T-helper 2 cell treated with Interferon-gamma antibody and Interleukin-4, amounts not matched to agents 5 μg/mL and 100 μg/mL, for 36 hours (primary cell): Measurements from ENCODE around the gene COA4.
A peak's percentile ranks its signal among the peaks of the same experiment; 100 is the strongest.
"Not testable (repeated sequence)": the region's sequence is repeated elsewhere in the genome, so short reads cannot be mapped to it uniquely, and the experiment has no call there.

Source experiments
- DNase-seq: peaks from one replicate; pipeline ENCODE4 v3.0.0; 2021; ENCODE audit warnings: low spot score
- H3K27ac Mint-ChIP-seq: one replicate; pipeline ENCODE4 v1.8.0; 2021; ENCODE audit warnings: mild to moderate bottlenecking, mixed read lengths
- H3K27me3 Mint-ChIP-seq: one replicate; pipeline ENCODE4 v1.8.0; 2021; ENCODE audit warnings: low read depth, mixed read lengths
- H3K36me3 Mint-ChIP-seq: one replicate; pipeline ENCODE4 v1.8.0; 2021; ENCODE audit warnings: low read depth, mixed read lengths
- H3K4me1 Mint-ChIP-seq: one replicate; pipeline ENCODE4 v1.8.0; 2021; ENCODE audit warnings: low read depth, mixed read lengths
- H3K4me3 Mint-ChIP-seq: one replicate; pipeline ENCODE4 v1.8.0; 2022; ENCODE audit warnings: mild to moderate bottlenecking, moderate library complexity, mixed read lengths
- H3K9me3 Mint-ChIP-seq: one replicate; pipeline ENCODE4 v1.8.0; 2021; ENCODE audit warnings: mixed read lengths

The COA4 gene

GRCh38 chr11:73880449-73880848 lies 3.8 kb upstream of the COA4 start:
- not testable (repeated sequence) for H3K27ac Mint-ChIP-seq, H3K4me3 Mint-ChIP-seq, H3K27me3 Mint-ChIP-seq, H3K36me3 Mint-ChIP-seq, DNase-seq, H3K9me3 Mint-ChIP-seq
- H3K4me1 Mint-ChIP-seq, result peaks cover 14% of the 10 kb centered on the region

GRCh38 chr11:73878771-73879170 lies 2.1 kb upstream of the COA4 start:
- Mint-ChIP-seq H3K27me3 (no peaks in the 10 kb centered on the region), H3K4me1 (peaks cover 18% of the 10 kb centered on the region), H3K4me3 (no peak overlapping the region)

GRCh38 chr11:73875840-73876239 lies 806 bp downstream of the COA4 start:
- no peak for DNase-seq
- Mint-ChIP-seq H3K27ac (peak overlapping the region; percentile 99), H3K36me3 (peaks cover 26% of the 10 kb centered on the region), H3K9me3 (no peaks in the 10 kb centered on the region), H3K4me1 (peaks cover 18% of the 10 kb centered on the region), H3K27me3 (no peaks in the 10 kb centered on the region), H3K4me3 (peak overlapping the region; percentile 100)

More at GRCh38 chr11:73878771-73879170, 2.1 kb upstream of the COA4 start:
- DNase-seq, result no peak
- H3K9me3 Mint-ChIP-seq, result no peaks in the 10 kb centered on the region
- no peak overlapping the region for H3K27ac Mint-ChIP-seq
- peaks cover 14% of the 10 kb centered on the region for H3K36me3 Mint-ChIP-seq

GRCh38 chr11:73875380-73875779 lies 1.3 kb downstream of the COA4 start:
- H3K4me3 Mint-ChIP-seq, result peak overlapping the region; percentile 100
- no peak for DNase-seq
- peaks cover 26% of the 10 kb centered on the region for H3K36me3 Mint-ChIP-seq
- H3K4me1 Mint-ChIP-seq, result peaks cover 18% of the 10 kb centered on the region
- peak overlapping the region; percentile 99 for H3K27ac Mint-ChIP-seq
- H3K9me3 Mint-ChIP-seq, result no peaks in the 10 kb centered on the region
- H3K27me3 Mint-ChIP-seq, result no peaks in the 10 kb centered on the region

GRCh38 chr11:73872749-73873357 lies 3.8 kb downstream of the COA4 start:
- H3K4me3 Mint-ChIP-seq, result no peak overlapping the region
- no peaks in the 10 kb centered on the region for H3K27me3 Mint-ChIP-seq
- DNase-seq, result no peak
- H3K4me1 Mint-ChIP-seq, result peaks cover 11% of the 10 kb centered on the region
- H3K27ac Mint-ChIP-seq, result no peak overlapping the region
- H3K9me3 Mint-ChIP-seq, result no peaks in the 10 kb centered on the region
- peaks cover 28% of the 10 kb centered on the region for H3K36me3 Mint-ChIP-seq

GRCh38 chr11:73870261-73870660 lies 6.4 kb downstream of the COA4 start:
- peaks cover 27% of the 10 kb centered on the region for H3K36me3 Mint-ChIP-seq
- H3K27me3 Mint-ChIP-seq, result no peaks in the 10 kb centered on the region
- H3K4me3 Mint-ChIP-seq, result no peak overlapping the region
- no peak for DNase-seq
- no peaks in the 10 kb centered on the region for H3K9me3 Mint-ChIP-seq
- H3K4me1 Mint-ChIP-seq, result peaks cover 3% of the 10 kb centered on the region
- H3K27ac Mint-ChIP-seq, result no peak overlapping the region

- Mint-ChIP-seq H3K36me3 (peaks cover 28% of the 10 kb centered on the region), H3K9me3 (no peaks in the 10 kb centered on the region), H3K27me3 (no peaks in the 10 kb centered on the region), H3K27ac (no peak overlapping the region), H3K4me1 (peaks cover under 1% of the 10 kb centered on the region), H3K4me3 (no peak overlapping the region)
- no peak for DNase-seq
Measured at GRCh38 chr11:73869332-73869949, 7.2 kb downstream of the COA4 start.

- Mint-ChIP-seq H3K4me1 (no peaks in the 10 kb centered on the region), H3K27ac (no peak overlapping the region), H3K27me3 (no peaks in the 10 kb centered on the region), H3K9me3 (no peaks in the 10 kb centered on the region), H3K4me3 (no peak overlapping the region), H3K36me3 (peaks cover 25% of the 10 kb centered on the region)
- no peak for DNase-seq
Measured at GRCh38 chr11:73866586-73866996, 10.1 kb downstream of the COA4 start.

GRCh38 chr11:73866095-73866579 lies 10.5 kb downstream of the COA4 start:
- Mint-ChIP-seq H3K36me3 (peaks cover 26% of the 10 kb centered on the region), H3K27ac (no peak overlapping the region), H3K4me1 (no peaks in the 10 kb centered on the region), H3K9me3 (no peaks in the 10 kb centered on the region), H3K27me3 (no peaks in the 10 kb centered on the region), H3K4me3 (no peak overlapping the region)
- no peak for DNase-seq

GRCh38 chr11:73862986-73863385 lies 13.7 kb downstream of the COA4 start:
- H3K27me3 Mint-ChIP-seq, result no peaks in the 10 kb centered on the region
- no peak overlapping the region for H3K27ac Mint-ChIP-seq
- peaks cover 36% of the 10 kb centered on the region for H3K36me3 Mint-ChIP-seq
- no peak for DNase-seq
- no peaks in the 10 kb centered on the region for H3K9me3 Mint-ChIP-seq
- no peaks in the 10 kb centered on the region for H3K4me1 Mint-ChIP-seq
- no peak overlapping the region for H3K4me3 Mint-ChIP-seq

- Mint-ChIP-seq H3K27ac (no peak overlapping the region), H3K4me1 (no peaks in the 10 kb centered on the region), H3K9me3 (no peaks in the 10 kb centered on the region), H3K27me3 (no peaks in the 10 kb centered on the region), H3K36me3 (peaks cover 31% of the 10 kb centered on the region), H3K4me3 (no peak overlapping the region)
- no peak for DNase-seq
Measured at GRCh38 chr11:73860202-73860601, 16.4 kb downstream of the COA4 start.

GRCh38 chr11:73859671-73860070 lies 17.0 kb downstream of the COA4 start:
- Mint-ChIP-seq H3K36me3 (peaks cover 30% of the 10 kb centered on the region), H3K27ac (no peak overlapping the region), H3K9me3 (no peaks in the 10 kb centered on the region), H3K4me1 (no peaks in the 10 kb centered on the region), H3K27me3 (no peaks in the 10 kb centered on the region), H3K4me3 (no peak overlapping the region)
- no peak for DNase-seq

GRCh38 chr11:73856031-73856567 lies 20.5 kb downstream of the COA4 start:
- H3K4me1 Mint-ChIP-seq, result no peaks in the 10 kb centered on the region
- peaks cover 18% of the 10 kb centered on the region for H3K36me3 Mint-ChIP-seq

GRCh38 chr11:73854680-73855079 lies 22.0 kb downstream of the COA4 start:
- DNase-seq, result no peak
- Mint-ChIP-seq H3K27me3 (no peaks in the 10 kb centered on the region), H3K4me1 (no peaks in the 10 kb centered on the region), H3K4me3 (no peak overlapping the region), H3K9me3 (no peaks in the 10 kb centered on the region), H3K36me3 (peaks cover 13% of the 10 kb centered on the region), H3K27ac (no peak overlapping the region)

More at GRCh38 chr11:73856031-73856567, 20.5 kb downstream of the COA4 start:
- no peaks in the 10 kb centered on the region for H3K9me3 Mint-ChIP-seq
- H3K27ac Mint-ChIP-seq, result no peak overlapping the region
- no peak for DNase-seq
- no peak overlapping the region for H3K4me3 Mint-ChIP-seq
- H3K27me3 Mint-ChIP-seq, result no peaks in the 10 kb centered on the region
